Measurements from ENCODE around the gene VMP1. TPM values are rescaled to one million over a fixed set of nuclear protein-coding genes. Genes with fewer than 3 reads are reported as not detected.

The VMP1 gene
- total and polyA plus RNA-seq, 2 of the 13 experiments (the other 11 are each of a cell fraction or from before 2014, with no cell fraction given): 186 to 271 TPM

DNA sequence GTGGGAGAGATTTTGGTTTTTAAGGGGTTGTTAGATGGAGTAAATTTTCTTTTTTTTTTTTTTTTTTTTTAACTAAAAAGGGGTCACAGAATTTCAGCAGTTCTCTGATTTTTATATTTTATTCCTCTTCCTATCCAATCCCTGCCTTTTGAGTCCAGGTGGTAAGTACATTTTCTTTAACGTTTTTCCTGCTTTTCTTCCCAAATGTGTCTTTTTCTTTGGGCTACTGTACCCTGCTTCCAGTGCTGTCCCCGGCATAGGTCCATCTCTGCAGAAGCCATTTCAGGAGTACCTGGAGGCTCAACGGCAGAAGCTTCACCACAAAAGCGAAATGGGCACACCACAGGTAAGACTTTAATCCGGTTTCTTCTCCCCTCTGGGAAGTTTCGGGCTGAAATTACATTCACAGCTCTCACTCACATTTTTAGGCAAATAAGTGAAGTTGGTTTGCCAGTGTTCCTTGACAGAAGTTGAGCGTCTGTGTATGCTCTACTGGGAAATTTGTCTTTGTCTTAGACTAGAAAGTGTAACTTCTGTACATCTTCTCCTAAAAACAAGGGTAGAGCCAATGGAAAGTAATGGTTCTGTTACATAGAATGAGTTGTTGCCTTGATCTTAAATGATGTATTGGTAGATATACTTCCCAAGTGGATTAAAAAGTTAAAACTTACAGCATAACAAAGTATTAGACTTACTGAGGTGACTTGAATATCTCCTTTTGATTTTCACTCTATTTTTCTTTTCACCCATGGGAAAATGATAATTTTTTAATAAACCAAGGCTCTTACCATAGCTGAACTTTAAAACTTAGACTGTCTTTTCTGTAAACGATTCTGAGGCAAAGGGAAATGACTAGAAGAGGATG, 130.8 kb downstream of the VMP1 start (continued):
- TF ChIP-seq ZBTB39 (CRISPR knock-in tag; IDR thresholded peaks at IDR 0.05): no peak
- no peak for TF ChIP-seq MAF1 (CRISPR knock-in tag; IDR thresholded peaks at IDR 0.05; ENCODE audit: borderline replicate concordance)
- no peak for TF ChIP-seq GTF2F1 (IDR thresholded peaks at IDR 0.05; ENCODE audit: low read length)
- TF ChIP-seq ZNF784 (CRISPR knock-in tag; IDR thresholded peaks at IDR 0.05; ENCODE audit: borderline replicate concordance): peak; percentile 56; the same call in 1 of the 2 replicates
- no peak for TF ChIP-seq ATAD3A (CRISPR knock-in tag; IDR thresholded peaks at IDR 0.05)
- no peak for TF ChIP-seq ZNF292 (CRISPR knock-in tag; IDR thresholded peaks at IDR 0.05; ENCODE audit: borderline replicate concordance, low read depth)
- no peak; the same call in 1 of the 2 replicates for TF ChIP-seq PPARG (CRISPR knock-in tag; conservative IDR thresholded peaks at IDR 0.05)
- TF ChIP-seq HNRNPK (IDR thresholded peaks at IDR 0.05; ENCODE audit: low read depth, low read length, poor library complexity, severe bottlenecking): no peak
- TF ChIP-seq PRPF4 (IDR thresholded peaks at IDR 0.05; ENCODE audit: low read depth, low read length, poor library complexity, severe bottlenecking): no peak
- TF ChIP-seq POLR2A (IDR thresholded peaks at IDR 0.05; ENCODE audit: insufficient read depth in 1 of 2, low read depth in 2 of 2, low read length in 2 of 2): peak in 1 of 2 experiments; percentile 37; a peak in 1 of 4 replicates
- TF ChIP-seq ZBED4 (CRISPR knock-in tag; IDR thresholded peaks at IDR 0.05; ENCODE audit: borderline replicate concordance): 0 out of 2 replicates have a peak, but pooled peaks have one; percentile 10
- TF ChIP-seq RBFOX2 (IDR thresholded peaks at IDR 0.05; ENCODE audit: low read depth, low read length): peak; percentile 80
- TF ChIP-seq, protein P1, sequence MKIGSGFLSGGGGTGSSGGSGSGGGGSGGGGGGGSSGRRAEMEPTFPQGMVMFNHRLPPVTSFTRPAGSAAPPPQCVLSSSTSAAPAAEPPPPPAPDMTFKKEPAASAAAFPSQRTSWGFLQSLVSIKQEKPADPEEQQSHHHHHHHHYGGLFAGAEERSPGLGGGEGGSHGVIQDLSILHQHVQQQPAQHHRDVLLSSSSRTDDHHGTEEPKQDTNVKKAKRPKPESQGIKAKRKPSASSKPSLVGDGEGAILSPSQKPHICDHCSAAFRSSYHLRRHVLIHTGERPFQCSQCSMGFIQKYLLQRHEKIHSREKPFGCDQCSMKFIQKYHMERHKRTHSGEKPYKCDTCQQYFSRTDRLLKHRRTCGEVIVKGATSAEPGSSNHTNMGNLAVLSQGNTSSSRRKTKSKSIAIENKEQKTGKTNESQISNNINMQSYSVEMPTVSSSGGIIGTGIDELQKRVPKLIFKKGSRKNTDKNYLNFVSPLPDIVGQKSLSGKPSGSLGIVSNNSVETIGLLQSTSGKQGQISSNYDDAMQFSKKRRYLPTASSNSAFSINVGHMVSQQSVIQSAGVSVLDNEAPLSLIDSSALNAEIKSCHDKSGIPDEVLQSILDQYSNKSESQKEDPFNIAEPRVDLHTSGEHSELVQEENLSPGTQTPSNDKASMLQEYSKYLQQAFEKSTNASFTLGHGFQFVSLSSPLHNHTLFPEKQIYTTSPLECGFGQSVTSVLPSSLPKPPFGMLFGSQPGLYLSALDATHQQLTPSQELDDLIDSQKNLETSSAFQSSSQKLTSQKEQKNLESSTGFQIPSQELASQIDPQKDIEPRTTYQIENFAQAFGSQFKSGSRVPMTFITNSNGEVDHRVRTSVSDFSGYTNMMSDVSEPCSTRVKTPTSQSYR (CRISPR knock-in tag; IDR thresholded peaks at IDR 0.05; ENCODE audit: borderline replicate concordance): no peak
- TF ChIP-seq CC2D1A (CRISPR knock-in tag; IDR thresholded peaks at IDR 0.05): no peak
